Thyroid gland (tissue), 4 donors: ENCODE measurements around the gene KRTAP10-1.

Experiments
- CTCF ChIP-seq, 6 experiments: fragments of 200-600 bp in 3 of 6; fragments of 450-650 bp in 3 of 6; sonication (generic) in 3 of 6; IDR thresholded peaks; one replicate each; pipeline ENCODE4 v1.5.1; 2016 to 2019; ENCODE audit warnings: antibody characterized with exemption in 6 of 6, mild to moderate bottlenecking in 2 of 6, inconsistent platforms in 1 of 6, moderate library complexity in 1 of 6
- POLR2A ChIP-seq, 2 donors: fragments of 450-650 bp; IDR thresholded peaks; one replicate each; pipeline ENCODE4 v1.6.1; 2017; ENCODE audit warnings: antibody characterized with exemption in 2 of 2, mild to moderate bottlenecking in 2 of 2, moderate library complexity in 1 of 2

- no peak for TF ChIP-seq POLR2A (IDR thresholded peaks at IDR 0.05)
- TF ChIP-seq CTCF (IDR thresholded peaks at IDR 0.05) = no peak
Measured at GRCh38 chr21:44497703-44498126, 42.3 kb downstream of the KRTAP10-1 start.
